C4-2B (cell line): ENCODE data around the gene HTR4.

Source experiments
- H3K27ac ChIP-seq: fragments of 450-650 bp; 2 replicates; pipeline ENCODE4 v1.5.1; 2017
- ZFX ChIP-seq: fragments of 450-650 bp; IDR thresholded peaks from 2 replicates; pipeline ENCODE4 v1.6.1; 2017
- TF ChIP-seq, protein P1 (sequence below): fragments of 450-650 bp; conservative IDR thresholded peaks from 2 replicates; pipeline ENCODE4 v1.5.1; 2017; ENCODE audit warnings: mild to moderate bottlenecking

HTR4 gene

GRCh38 chr5:148437249-148437648 is 217.1 kb downstream of the HTR4 start:
- no peak for TF ChIP-seq ZFX
- TF ChIP-seq, protein P1, sequence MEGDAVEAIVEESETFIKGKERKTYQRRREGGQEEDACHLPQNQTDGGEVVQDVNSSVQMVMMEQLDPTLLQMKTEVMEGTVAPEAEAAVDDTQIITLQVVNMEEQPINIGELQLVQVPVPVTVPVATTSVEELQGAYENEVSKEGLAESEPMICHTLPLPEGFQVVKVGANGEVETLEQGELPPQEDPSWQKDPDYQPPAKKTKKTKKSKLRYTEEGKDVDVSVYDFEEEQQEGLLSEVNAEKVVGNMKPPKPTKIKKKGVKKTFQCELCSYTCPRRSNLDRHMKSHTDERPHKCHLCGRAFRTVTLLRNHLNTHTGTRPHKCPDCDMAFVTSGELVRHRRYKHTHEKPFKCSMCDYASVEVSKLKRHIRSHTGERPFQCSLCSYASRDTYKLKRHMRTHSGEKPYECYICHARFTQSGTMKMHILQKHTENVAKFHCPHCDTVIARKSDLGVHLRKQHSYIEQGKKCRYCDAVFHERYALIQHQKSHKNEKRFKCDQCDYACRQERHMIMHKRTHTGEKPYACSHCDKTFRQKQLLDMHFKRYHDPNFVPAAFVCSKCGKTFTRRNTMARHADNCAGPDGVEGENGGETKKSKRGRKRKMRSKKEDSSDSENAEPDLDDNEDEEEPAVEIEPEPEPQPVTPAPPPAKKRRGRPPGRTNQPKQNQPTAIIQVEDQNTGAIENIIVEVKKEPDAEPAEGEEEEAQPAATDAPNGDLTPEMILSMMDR = no peak
- H3K27ac ChIP-seq = no peak overlapping the region

- TF ChIP-seq ZFX = no peak
- TF ChIP-seq, protein P1 = no peak
- H3K27ac ChIP-seq = no peak overlapping the region
Measured at GRCh38 chr5:148436029-148436428, 218.3 kb downstream of the HTR4 start.

- H3K27ac ChIP-seq = no peak overlapping the region
- no peak for TF ChIP-seq ZFX
- TF ChIP-seq, protein P1 = no peak
Measured at GRCh38 chr5:148433826-148434225, 220.5 kb downstream of the HTR4 start.
